Forelimb muscle (tissue), 1 donor: ENCODE data around the gene IL11RA. TPM values are rescaled to one million over a fixed set of nuclear protein-coding genes. Genes with fewer than 3 reads are reported as not detected.
"Not testable (repeated sequence)": the region's sequence is repeated elsewhere in the genome, so short reads cannot be mapped to it uniquely, and the experiment has no call there.

Source experiments
- DNase-seq: peaks from one replicate; pipeline ENCODE4 v3.0.0-alpha.2; 2013; ENCODE audit warnings: low read depth
- polyA plus RNA-seq: library from polyadenylated mRNA; unstranded; fragments of 120-200 nt; gene quantifications from one replicate; pipeline ENCODE4 v1.2.1, GENCODE V29; 2013; ENCODE audit not compliant: insufficient read length

The IL11RA gene
- polyA plus RNA-seq, 1 donor, result 105 TPM

GRCh38 chr9:34629491-34629808 is 22.5 kb upstream of the IL11RA start:
- DNase-seq, result no peak

- no peak for DNase-seq
These were observed 21.4 kb upstream of the IL11RA start for GRCh38 chr9:34630402-34631154.

GRCh38 chr9:34633166-34633565 is 18.8 kb upstream of the IL11RA start:
- no peak for DNase-seq

GRCh38 chr9:34633851-34634550 is 18.0 kb upstream of the IL11RA start:
- DNase-seq, result no peak

GRCh38 chr9:34634551-34635248 is 17.3 kb upstream of the IL11RA start:
- DNase-seq, result no peak

- no peak for DNase-seq
These were observed 16.4 kb upstream of the IL11RA start for GRCh38 chr9:34635556-34635955.

- DNase-seq, result no peak
These were observed 15.1 kb upstream of the IL11RA start for GRCh38 chr9:34636791-34637355.

- no peak for DNase-seq
These were observed 14.4 kb upstream of the IL11RA start, which contains the start of gene SIGMAR1 for GRCh38 chr9:34637356-34638137. TSS of gene SIGMAR1 (minus strand) at chr9:34637787. CDS start at chr9:34637697, 90 bp downstream.

GRCh38 chr9:34638138-34638445 is 13.9 kb upstream of the IL11RA start:
- no peak for DNase-seq

GRCh38 chr9:34639322-34639721 is 12.7 kb upstream of the IL11RA start:
- DNase-seq, result not testable (repeated sequence)

GRCh38 chr9:34642679-34643078 is 9.3 kb upstream of the IL11RA start:
- no peak for DNase-seq

- no peak for DNase-seq
These were observed 7.1 kb upstream of the IL11RA start for GRCh38 chr9:34644766-34645314.

- DNase-seq, result no peak
These were observed 5.5 kb upstream of the IL11RA start, which contains the start of gene GALT for GRCh38 chr9:34646211-34647083. TSS of gene GALT (plus strand) at chr9:34646675. CDS start at chr9:34646705, 30 bp downstream.

- DNase-seq, result no peak
These were observed 4.9 kb upstream of the IL11RA start for GRCh38 chr9:34647084-34647403.

- DNase-seq, result no peak
These were observed 4.3 kb upstream of the IL11RA start for GRCh38 chr9:34647651-34648050.

GRCh38 chr9:34648673-34649072 is 3.3 kb upstream of the IL11RA start:
- DNase-seq, result no peak

GRCh38 chr9:34650816-34651215 is 1.2 kb upstream of the IL11RA start:
- no peak for DNase-seq

GRCh38 chr9:34651321-34651720 is 664 bp upstream of the IL11RA start:
- DNase-seq, result no peak

GRCh38 chr9:34652602-34653000 is 616 bp downstream of the IL11RA start:
- no peak for DNase-seq
